Measurements from ENCODE around the gene NOVA2. TPM values are rescaled to one million over a fixed set of nuclear protein-coding genes. Genes with fewer than 3 reads are reported as not detected.

The NOVA2 gene
- polyA plus RNA-seq, 2 of the 4 experiments (the other 2 are of a cell fraction): 0.06 to 0.30 TPM

- TF ChIP-seq ATOH8 (CRISPR knock-in tag; IDR thresholded peaks at IDR 0.05; ENCODE audit: low read depth): no peak
- no peak for TF ChIP-seq ZFP36 (IDR thresholded peaks at IDR 0.05; ENCODE audit: borderline replicate concordance, partially characterized antibody)
- TF ChIP-seq MAZ (IDR thresholded peaks at IDR 0.05; ENCODE audit: borderline replicate concordance, low read depth, low read length): no peak
- no peak for TF ChIP-seq HOXB5 (CRISPR knock-in tag; IDR thresholded peaks at IDR 0.05)
- TF ChIP-seq SMC3 (IDR thresholded peaks at IDR 0.05): no peak
- no peak for TF ChIP-seq TP53 (CRISPR knock-in tag; IDR thresholded peaks at IDR 0.05)
These were observed 2.3 kb downstream of the NOVA2 start (continued) for GRCh38 chr19:45971260-45971902.

- ATAC-seq: no peak
- Histone ChIP-seq H3K4me2 (no peak overlapping the region), H3K4me3 (no peak overlapping the region), H3K9me3 (no peaks in the 10 kb centered on the region), H3K4me1 (peaks cover 17% of the 10 kb centered on the region; the same call in 2 of the 3 replicates), H3K27ac (no peak overlapping the region)
- 52% methylated on average over 5 of the region's 5 CpGs for WGBS (ENCODE audit: missing lambda C conversion rate)
- POLR2A ChIA-PET: interaction anchor here (1.4 kb wide), 1 partner anchor 26 kb away, joined by 5 read pairs; the partner anchor contains the start of gene CCDC61
- TF ChIP-seq CEBPB (IDR thresholded peaks at IDR 0.05) (no peak), BHLHE40 (IDR thresholded peaks at IDR 0.05; ENCODE audit: low read depth, low read length) (no peak), ATOH8 (CRISPR knock-in tag; IDR thresholded peaks at IDR 0.05; ENCODE audit: low read depth) (no peak), HOXB13 (CRISPR knock-in tag; IDR thresholded peaks at IDR 0.05; ENCODE audit: low read depth) (no peak), CBX8 (IDR thresholded peaks at IDR 0.05) (no peak)
- CTCF ChIA-PET: interaction anchor here (0.6 to 1.5 kb wide), 4 partner anchors 14 to 56 kb away, joined by 3 to 4 read pairs (median 4); no protein-coding TSS in a partner anchor
- no peak for DNase-seq (ENCODE audit: low read depth in 1 of 2, low spot score in 1 of 2)
- FAIRE-seq: no peak
These were observed 4.0 kb downstream of the NOVA2 start for GRCh38 chr19:45969676-45970075.

- DNase-seq (ENCODE audit: low read depth in 1 of 2, low spot score in 1 of 2): no peak
- no peak for ATAC-seq
- no peak overlapping the region for H3K27ac ChIP-seq
- H3K9me3 ChIP-seq: no peaks in the 10 kb centered on the region
- no peak for FAIRE-seq
- no peak overlapping the region for H3K4me3 ChIP-seq
- H3K4me2 ChIP-seq: no peak overlapping the region
- TF ChIP-seq BHLHE40 (IDR thresholded peaks at IDR 0.05; ENCODE audit: low read depth, low read length) (no peak), EHMT2 (IDR thresholded peaks at IDR 0.05; ENCODE audit: low read depth) (no peak), JUN (IDR thresholded peaks at IDR 0.05) (no peak), POLR2AphosphoS2 (conservative IDR thresholded peaks at IDR 0.05; ENCODE audit: low read length) (no peak)
- ChIA-PET CTCF (interaction anchor here (0.5 to 1.4 kb wide), 6 partner anchors 10 to 805 kb away, joined by 3 read pairs; no protein-coding TSS in a partner anchor), POLR2A (interaction anchor here (1.4 kb wide), 1 partner anchor 27 kb away, joined by 5 read pairs; the partner anchor contains the start of gene CCDC61)
- 33% methylated on average over 9 of the region's 9 CpGs for WGBS (ENCODE audit: missing lambda C conversion rate)
- H3K4me1 ChIP-seq: peaks cover 17% of the 10 kb centered on the region; the same call in 2 of the 3 replicates
These were observed 5.0 kb downstream of the NOVA2 start for GRCh38 chr19:45968626-45969025.

- TF ChIP-seq RARB (CRISPR knock-in tag; IDR thresholded peaks at IDR 0.05) (no peak), USF2 (IDR thresholded peaks at IDR 0.05) (0 out of 2 replicates have a peak, but pooled peaks have one; percentile 27)
- WGBS (ENCODE audit: missing lambda C conversion rate): 44% methylated on average over 7 of the region's 7 CpGs
- Histone ChIP-seq H3K4me1 (peaks cover 8% of the 10 kb centered on the region; the same call in 2 of the 3 replicates), H3K4me2 (no peak overlapping the region), H3K4me3 (no peak overlapping the region), H3K9me3 (no peaks in the 10 kb centered on the region), H3K27ac (no peak overlapping the region)
- ATAC-seq (no peak), DNase-seq (ENCODE audit: low read depth in 1 of 2, low spot score in 1 of 2) (no peak), FAIRE-seq (no peak)
- CTCF ChIA-PET: interaction anchor here (1.2 kb wide), 1 partner anchor 11 kb away, joined by 3 read pairs; no protein-coding TSS in a partner anchor
- POLR2A ChIA-PET: no interaction called here
These were observed 6.4 kb downstream of the NOVA2 start for GRCh38 chr19:45967246-45967645.

Measured in A549 (cell line).